ENCODE results near the gene EFCAB14.
"Not testable (repeated sequence)": the region's sequence is repeated elsewhere in the genome, so short reads cannot be mapped to it uniquely, and the experiment has no call there.

Gene EFCAB14, protein sequence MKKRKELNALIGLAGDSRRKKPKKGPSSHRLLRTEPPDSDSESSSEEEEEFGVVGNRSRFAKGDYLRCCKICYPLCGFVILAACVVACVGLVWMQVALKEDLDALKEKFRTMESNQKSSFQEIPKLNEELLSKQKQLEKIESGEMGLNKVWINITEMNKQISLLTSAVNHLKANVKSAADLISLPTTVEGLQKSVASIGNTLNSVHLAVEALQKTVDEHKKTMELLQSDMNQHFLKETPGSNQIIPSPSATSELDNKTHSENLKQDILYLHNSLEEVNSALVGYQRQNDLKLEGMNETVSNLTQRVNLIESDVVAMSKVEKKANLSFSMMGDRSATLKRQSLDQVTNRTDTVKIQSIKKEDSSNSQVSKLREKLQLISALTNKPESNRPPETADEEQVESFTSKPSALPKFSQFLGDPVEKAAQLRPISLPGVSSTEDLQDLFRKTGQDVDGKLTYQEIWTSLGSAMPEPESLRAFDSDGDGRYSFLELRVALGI

DNA sequence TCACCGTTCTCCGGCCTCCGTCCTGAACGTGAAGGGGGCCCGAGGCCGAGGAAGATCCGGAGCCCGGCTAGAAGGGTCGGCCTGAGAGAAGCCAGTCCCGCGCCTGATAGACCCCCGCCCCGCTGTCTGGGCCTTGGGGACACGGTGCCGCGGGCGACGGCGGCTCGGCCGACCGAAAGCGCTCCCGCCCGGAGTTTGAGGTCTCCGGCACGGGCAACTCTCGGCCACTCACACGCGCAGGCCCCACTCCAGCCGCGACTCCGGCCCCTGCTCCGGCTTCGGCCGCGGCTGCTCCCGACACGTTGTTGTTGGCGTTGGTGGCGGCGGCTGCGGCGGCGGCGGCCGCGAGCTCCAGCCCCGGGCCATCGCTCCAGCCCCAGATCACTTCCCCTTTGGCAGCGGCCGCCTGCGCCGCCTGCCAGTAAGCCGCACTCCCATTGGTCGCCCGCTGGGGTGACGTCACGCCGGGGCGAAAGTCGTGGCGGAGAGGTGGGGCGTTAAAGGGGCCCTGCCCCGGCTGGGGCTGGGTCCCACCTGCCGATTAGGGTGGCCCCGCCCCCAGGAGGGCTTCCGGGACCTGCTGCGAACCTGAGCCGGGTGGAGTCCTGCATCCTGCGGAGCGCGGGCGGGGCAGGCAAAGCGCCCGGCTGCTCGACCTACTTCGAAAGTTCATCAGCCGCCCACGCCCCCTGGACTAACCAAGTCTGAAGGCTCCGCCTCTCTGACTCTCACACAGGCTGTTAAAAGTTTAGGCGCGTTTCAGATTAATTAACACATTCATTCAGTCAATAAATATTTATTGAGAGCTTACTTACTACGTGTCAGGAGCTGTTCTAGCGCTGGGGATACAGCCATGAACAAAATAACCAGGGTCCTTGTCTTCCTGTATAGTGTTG is at the start of gene EFCAB14:
TSS of gene EFCAB14 (minus strand) at position 388 of the 896 bp plus-strand sequence. CDS start 1,027 bp downstream, outside the sequence.
- in situ Hi-C loops (cut with MboI; ENCODE audit: low sequenced_read_pairs), result no loop called here

DNA sequence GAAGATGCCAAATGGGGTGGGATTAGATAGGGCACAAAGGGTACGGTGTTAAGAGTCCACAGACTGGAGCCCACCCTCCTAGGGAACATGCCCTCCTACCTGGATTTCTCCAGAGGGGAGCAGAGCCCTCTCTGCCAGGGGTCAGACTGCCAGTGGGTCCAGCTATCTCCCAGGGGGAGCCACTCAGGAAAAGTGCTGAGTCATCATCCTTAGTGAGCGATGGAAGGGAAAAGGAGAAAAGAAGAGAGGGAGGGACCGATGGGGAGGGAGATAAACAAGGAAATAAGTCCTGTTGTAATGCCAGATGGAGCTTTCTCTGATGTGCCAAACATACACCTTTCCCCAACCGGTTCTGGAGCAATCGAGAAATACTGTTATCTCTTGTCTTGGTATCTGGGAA is 49.5 kb upstream of the EFCAB14 start:
- in situ Hi-C loops (cut with MboI; ENCODE audit: low sequenced_read_pairs), result no loop called here

DNA sequence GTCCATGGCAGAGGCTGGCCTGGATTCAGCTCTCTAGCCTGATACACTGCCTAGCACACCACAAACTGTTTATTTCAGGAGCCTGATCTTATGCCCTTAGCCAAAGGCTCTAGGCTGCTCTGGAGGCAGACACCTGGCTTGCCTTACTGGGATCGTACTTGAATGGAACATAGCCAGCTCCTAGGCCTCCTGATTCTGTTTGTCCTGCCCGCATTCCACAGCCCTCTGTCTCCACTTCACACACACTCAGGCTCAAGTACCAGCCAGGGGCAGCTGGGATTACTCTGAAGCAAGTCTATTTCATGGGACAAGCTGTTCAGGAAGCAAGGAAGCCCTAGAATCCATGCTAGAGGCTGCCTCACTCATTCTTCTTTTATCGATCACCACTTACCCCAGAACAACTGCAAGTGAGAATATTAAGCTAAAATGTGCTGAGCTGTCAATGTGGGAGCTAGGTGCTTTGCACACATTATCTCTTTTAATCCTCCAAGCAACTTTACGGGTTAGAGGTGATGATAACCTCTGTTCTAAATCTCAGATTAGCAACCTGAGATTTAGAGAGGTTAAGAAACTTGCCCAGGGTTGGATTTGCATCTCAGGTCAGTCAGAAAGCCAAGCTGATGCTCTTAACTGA is 48.9 kb upstream of the EFCAB14 start:
- in situ Hi-C loops (cut with MboI; ENCODE audit: low sequenced_read_pairs), result no loop called here

DNA sequence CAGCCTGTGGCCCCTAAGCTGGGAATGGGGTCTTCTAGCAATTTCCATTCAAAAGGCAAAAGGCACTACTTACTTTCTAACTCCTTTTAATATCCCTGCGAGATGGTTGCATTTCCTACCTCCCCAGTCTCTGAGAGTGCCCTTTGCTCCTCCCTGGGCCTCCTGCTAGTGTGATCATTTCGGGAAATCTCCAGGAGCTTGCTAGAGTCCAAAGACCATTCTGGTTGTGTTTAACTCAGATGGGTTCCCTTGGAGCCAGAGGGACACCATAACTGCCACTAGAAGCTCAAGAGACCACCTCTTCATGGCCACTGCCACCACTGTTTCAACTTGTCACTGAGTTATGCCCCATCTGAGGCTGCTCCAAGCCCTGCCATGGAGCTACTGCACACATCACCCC is 45.5 kb upstream of the EFCAB14 start:
- in situ Hi-C loops (cut with MboI; ENCODE audit: low sequenced_read_pairs), result no loop called here

DNA sequence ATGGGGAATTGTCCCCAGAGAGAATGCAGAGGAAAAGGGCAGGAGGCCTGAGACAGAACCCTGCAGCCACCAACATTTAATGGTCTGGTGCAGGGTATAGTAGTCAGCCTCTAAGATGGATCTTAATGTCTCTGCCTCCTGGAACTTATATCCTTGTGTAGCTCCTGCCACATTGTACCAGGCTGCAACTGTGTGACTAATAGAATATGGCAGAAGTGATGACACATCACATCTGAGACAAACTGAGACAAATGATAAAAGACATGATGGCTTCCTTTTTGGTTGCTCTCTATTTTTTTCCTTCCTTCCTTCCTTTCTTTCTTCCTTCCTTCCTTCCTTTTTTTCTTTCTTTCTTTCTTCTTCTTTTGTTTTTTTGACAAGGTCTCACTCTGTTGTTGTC is 42.8 kb upstream of the EFCAB14 start:
- in situ Hi-C loops (cut with MboI; ENCODE audit: low sequenced_read_pairs), result no loop called here

DNA sequence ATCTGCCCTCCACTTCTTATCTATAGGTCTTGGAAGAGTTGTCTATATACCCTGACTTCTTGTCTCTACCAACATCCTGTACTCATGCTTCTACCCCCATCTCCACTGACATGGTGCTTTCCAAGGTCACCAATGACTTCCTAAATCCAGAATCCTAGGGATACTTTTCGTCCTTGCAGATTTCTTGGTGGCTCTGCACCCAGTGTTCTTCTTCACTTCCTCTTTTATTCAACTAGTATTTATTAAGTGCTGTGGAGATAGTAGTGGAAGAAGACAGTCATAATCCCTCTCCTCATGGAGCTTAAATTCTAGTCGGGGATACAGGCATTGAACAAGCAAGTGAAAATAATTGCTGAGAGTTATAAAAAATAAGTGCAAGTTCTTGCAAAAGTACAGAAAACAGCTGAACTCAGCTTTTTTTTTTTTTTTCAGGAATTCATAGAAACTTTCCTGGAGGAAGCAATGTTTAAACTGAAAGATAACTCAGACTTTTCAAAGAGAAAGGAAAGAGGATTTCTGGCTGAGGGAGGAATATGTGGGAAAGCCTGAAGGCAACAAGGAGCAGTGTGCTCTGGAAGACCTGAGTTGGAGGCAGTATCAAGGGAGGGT is 41.7 kb upstream of the EFCAB14 start:
- in situ Hi-C loops (cut with MboI; ENCODE audit: low sequenced_read_pairs), result no loop called here

DNA sequence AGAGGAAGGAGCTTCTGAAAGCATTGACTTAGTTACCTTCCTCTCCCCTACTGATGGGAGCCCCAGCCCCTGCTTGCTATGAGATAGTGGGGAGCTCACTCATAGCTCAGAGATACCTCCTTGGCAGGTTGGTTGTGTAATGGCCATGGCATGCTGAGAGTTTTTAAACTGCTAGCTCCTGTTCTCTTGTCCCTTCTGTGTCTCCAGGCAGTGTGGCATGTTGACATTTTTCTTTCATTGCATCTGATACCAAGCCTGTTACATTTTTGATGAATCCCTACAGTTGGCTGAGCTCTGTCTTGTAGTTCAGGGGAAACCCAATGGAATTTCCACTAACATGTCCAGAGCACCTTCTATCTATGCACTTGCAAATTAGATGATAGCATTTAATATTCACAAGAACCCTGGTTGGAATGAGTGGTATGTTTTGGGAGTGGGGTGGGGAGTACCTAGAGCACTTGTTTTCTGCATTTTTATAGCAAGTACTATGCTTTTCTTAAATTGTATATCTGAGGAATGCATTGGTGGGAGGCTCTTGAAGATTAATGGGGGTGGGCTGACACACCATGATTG is 39.1 kb upstream of the EFCAB14 start:
- in situ Hi-C loops (cut with MboI; ENCODE audit: low sequenced_read_pairs), result no loop called here

DNA sequence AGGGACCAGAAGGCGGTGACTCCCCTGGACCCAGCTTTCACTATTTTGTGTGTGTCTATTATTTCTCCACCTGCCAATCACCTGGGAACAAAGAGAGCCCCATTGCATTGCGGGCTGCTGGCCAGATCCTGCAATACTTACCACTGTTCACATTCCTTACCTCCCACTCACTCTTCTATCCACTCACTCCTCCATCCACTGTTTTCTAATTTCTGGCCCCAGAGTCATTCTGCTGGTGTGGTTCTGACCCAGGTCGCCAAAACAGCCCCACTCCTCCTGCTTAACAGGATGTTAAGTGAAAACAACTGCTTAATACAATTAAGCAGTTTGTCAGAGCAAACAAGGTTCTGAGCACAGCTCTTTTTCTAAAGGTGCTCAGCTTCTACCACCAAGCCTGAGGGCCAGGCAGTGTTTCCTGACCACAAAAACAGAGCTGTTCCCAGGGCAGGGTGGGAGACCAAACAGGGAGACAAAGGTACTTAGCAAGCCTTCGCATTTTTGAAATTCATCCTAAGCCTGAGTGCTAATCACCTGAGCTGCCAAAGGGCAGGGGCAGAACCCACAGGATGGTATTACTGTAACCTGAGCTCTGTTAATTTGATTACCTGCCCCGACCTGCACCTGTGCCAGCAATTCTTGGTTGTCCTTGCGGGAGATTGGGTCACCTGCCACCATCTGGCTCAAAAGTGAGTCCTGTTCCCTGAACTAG is 38.5 kb upstream of the EFCAB14 start:
- in situ Hi-C loops (cut with MboI; ENCODE audit: low sequenced_read_pairs), result no loop called here

DNA sequence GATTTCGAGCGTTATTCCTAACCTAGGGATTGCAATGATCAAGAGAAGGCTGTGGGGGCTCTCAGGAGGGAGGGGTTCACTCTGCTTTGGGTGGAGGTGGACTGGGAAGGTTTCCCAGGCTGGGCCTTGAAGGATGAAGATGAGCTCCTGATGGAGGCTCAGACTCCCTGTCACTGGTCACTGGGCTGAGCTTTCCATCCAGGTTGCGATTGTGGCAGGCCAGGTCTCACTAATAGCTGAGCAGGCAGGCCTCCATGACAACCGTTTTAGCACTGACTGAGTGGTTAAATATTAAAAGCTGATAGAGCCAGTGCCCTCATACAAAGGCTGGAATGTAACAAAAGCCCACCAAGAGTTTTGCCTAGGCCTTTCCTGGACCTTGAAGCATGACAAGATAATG is 36.2 kb upstream of the EFCAB14 start:
- in situ Hi-C loops (cut with MboI; ENCODE audit: low sequenced_read_pairs), result no loop called here

DNA sequence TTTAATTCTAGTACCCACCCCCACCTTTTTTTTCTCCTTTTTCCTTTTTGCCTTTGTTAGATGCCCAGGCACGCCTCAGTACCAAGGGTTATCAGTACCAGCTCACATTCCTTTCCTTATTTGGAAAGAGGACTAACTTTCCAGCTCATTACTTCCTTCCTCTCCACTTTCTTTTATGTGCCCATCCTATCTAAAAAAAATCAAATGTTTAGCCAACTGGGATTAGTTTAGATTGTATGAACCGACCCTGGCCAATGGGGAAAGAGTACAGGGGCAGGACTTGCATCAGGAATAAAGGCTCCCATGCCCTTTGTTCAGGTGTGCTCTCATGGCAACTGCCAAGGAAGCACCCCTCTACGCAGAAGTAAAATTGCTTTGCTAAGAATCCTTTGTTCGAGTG is 35.8 kb upstream of the EFCAB14 start:
- in situ Hi-C loops (cut with MboI; ENCODE audit: low sequenced_read_pairs), result not testable (repeated sequence)

DNA sequence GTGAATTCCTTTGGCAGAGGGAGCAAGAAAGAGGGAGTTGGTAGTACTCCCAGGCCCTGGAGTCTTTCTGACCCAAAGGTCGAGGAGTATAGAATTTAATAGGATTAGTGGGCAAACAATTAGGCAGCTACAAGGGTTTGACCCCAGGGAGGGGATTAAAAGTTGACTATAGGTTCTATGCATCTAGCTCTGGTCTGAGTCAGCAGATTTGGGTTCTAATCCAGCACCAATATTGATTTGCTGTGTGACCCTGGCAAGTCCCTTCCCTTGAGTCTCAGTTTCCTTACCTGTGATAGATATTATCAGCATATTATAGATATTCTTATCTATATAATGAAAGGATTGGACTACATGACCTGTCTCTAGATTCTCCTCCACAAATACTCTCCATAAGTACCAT is 35.1 kb upstream of the EFCAB14 start:
- in situ Hi-C loops (cut with MboI; ENCODE audit: low sequenced_read_pairs), result no loop called here

DNA sequence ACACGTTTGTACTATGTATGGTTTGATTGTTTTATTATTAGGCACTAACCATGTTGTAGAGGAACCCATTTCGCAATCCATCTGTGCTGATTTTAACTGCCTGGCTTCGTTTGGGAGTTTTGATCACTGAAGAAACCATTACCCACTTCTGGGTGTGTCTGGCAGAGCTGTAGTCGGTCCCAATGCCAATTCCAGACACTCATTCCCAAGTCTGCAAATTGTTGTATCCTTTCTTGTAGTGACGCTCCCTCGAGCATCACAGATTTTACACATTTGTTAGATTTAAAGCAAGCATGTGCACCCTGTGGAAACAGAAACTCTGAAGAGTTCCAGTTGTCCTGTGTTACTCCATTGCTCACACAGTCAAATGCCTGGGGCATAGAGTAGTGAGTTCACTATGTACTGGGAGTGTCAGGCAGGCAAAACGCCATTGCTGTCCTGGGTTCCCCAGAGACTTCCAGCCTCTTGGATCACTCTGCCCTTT is 31.0 kb upstream of the EFCAB14 start:
- in situ Hi-C loops (cut with MboI; ENCODE audit: low sequenced_read_pairs), result no loop called here

DNA sequence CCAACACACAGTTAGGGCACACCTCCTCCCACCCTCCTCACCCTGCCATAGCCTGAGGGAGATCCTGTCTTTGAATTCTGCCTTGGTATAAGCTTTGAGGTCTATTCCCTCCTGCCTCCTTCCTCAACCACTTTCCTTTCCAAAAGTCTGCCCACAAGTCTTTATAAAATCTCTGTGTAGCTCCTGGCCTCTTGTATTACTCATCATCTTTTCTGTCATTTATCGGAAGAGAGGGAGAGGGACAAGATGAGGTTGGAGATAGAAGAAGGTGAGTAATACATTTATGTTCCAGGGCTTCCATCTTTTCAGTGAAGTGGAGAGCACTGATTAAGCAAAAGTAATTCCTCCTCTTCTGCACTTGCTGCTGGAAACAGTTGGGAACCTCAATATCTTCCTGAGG is 30.5 kb upstream of the EFCAB14 start:
- in situ Hi-C loops (cut with MboI; ENCODE audit: low sequenced_read_pairs), result no loop called here

DNA sequence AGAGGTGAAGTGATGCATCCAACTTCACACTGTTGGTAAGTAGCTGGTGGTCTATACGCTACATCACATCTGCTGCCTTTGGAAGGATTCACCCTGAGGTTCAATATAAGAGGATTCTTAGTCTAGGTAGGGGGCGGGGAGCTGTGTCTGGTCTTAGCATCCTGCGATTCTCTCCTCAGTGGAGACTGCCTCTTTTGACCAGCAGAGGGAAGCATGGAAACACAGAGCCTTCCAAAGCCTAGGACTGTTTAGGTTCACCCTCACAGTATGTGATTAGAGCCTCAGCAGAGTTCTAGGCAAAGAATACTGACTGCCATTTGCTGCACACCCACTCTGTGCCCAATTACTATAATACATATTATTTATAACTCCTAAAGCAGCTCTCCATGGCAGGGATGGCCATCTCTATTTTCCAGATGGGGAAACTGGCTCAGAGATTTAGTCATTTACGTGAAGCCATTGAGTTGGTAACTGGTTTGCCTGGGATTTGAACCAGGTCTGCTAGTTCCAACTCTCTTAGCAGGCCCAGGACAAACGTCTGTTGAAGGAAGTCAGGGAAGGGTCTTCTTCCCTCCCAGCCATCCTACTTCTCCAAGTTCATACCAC is 28.9 kb upstream of the EFCAB14 start:
- in situ Hi-C loops (cut with MboI; ENCODE audit: low sequenced_read_pairs), result no loop called here

DNA sequence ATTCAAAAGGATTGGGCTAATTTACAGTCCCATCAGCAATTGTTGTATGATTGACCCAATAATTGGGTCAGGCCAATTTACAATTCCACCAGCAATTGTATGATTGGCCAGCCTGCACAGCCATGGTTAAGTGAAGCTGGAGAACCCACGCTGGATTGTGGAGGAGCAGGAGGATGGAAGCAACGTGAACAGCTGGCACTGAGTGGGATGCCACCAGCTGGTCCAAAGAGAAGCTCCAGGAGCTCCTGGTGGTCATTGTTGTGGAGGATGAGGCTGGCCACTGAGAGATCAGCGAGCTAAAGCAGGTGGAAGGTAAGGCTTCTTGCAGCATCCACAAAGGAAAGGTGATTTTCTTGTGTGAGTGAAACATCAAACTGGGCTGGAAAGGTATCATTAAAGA is 23.2 kb upstream of the EFCAB14 start:
- in situ Hi-C loops (cut with MboI; ENCODE audit: low sequenced_read_pairs), result no loop called here

DNA sequence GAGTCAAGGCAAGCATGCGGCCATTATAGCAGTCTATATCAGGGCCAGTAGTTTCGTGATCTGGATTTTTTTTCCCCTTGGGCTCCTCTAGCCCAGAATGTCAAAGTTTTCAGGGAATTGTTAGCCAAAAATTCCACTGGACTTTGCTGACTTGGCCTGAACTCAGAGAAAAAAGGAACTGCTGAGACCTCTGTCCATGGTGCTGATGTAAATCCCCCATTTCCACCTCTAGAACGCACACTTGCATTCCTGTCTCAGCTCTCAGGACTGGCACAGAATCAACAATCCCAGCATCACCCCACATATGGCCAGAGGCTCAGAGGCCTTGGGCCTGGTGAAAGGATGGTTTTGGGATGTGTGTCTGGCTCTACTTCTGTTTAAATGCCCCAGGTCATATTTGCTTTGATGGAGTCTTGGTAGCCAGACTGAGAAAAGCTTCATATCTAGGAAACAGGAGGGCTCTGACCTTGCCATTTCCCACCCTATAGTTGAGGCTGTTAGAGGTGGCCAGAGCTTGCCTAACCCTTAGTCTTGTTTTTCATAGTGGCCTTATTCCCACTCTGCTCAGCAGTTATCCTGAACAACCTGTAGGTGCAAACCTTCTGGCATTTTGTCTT is 16.9 kb upstream of the EFCAB14 start:
- in situ Hi-C loops (cut with MboI; ENCODE audit: low sequenced_read_pairs), result no loop called here

DNA sequence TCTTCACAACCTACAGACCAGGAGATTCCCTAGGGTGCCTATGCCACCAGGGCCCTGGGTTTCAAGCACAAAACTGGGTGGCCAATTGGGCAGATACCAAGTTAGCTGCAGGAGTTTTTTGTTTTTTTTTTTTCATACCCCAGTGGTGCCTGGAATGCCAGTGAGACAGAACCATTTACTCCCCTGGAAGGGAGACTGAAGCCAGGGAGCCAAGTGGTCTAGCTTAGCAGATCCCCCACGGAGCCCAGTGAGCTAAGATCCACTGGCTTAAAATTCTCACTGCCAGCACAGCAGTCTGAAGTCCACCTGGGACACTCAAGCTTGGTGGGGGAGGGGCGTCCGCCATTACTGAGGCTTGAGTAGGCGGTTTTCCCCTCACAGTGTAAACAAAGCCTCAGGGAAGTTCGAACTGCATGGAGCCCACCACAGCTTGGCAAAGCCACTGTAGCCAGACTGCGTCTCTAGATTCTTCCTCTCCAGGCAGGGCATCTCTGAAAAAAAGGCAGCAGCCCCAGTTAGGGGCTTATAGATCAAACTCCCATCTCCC is 9.5 kb upstream of the EFCAB14 start:
- in situ Hi-C loops (cut with MboI; ENCODE audit: low sequenced_read_pairs), result not testable (repeated sequence)

DNA sequence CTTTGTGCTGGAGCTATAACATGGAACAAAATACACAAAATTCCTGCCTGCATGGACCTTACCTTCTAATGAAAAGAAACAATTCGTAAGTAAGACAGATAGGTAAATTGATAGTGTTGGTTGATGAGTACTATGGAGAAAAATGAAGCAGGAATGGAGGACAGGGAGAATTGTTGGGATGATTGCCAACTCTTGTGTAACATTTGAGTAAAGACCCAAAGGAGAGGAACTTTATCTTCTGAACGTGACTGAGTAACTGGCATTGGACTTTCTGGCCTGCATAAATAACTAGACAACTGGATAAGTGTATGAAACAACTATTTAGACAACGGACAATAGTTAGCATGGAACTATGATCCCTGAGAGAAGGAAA is 6.8 kb upstream of the EFCAB14 start:
- in situ Hi-C loops (cut with MboI; ENCODE audit: low sequenced_read_pairs), result no loop called here

Data from HL-60/S4 treated with phorbol 12-myristate 13-acetate at 8.2 ng/mL for 4 days and 3 days (cell line).